HepG2 (cell line): Measurements from ENCODE around the gene CDC14A. TPM values are rescaled to one million over a fixed set of nuclear protein-coding genes. Genes with fewer than 3 reads are reported as not detected.

Experiments
- CREB1 ChIP-seq, 2 experiments: fragments of 450-650 bp in 1 of 2; IDR thresholded peaks; 2 replicates each; pipeline ENCODE4 v1.6.1; 2016 to 2017; ENCODE audit warnings: control low read depth in 1 of 2, mild to moderate bottlenecking in 1 of 2, missing compliant biosample characterization in 1 of 2, missing genetic modification characterization in 1 of 2
- EHMT2 ChIP-seq: fragments of 200-600 bp; sonication (generic); IDR thresholded peaks from 2 replicates; pipeline ENCODE4 v1.7.0; 2017; ENCODE audit warnings: antibody characterized with exemption, low read depth, low read length, borderline replicate concordance
- ERF ChIP-seq: IDR thresholded peaks from 2 replicates; pipeline ENCODE4 v1.6.1; 2018; ENCODE audit warnings: missing biosample characterization, missing genetic modification reagents
- FOXA3 ChIP-seq: IDR thresholded peaks from 2 replicates; pipeline ENCODE4 v1.6.1; 2016; ENCODE audit warnings: missing genetic modification reagents, missing compliant biosample characterization
- HMG20B ChIP-seq: conservative IDR thresholded peaks from 2 replicates; pipeline ENCODE4 v1.6.1; 2016; ENCODE audit warnings: missing genetic modification reagents, missing compliant biosample characterization
- HNF4A ChIP-seq: sonication (generic); formaldehyde crosslinking; IDR thresholded peaks from 2 replicates; pipeline ENCODE4 v1.4.0; 2020; ENCODE audit warnings: missing genetic modification reagents
- NFE2L1 ChIP-seq: sonication (generic); formaldehyde crosslinking; IDR thresholded peaks from 2 replicates; pipeline ENCODE4 v1.4.0; 2020; ENCODE audit warnings: missing genetic modification reagents, mild to moderate bottlenecking, borderline replicate concordance
- NONO ChIP-seq, 2 experiments: fragments of 450-650 bp in 1 of 2; sonication (generic) in 1 of 2; formaldehyde crosslinking in 1 of 2; IDR thresholded peaks in 1 of 2; conservative IDR thresholded peaks in 1 of 2; 2 replicates each; pipeline versions ENCODE4 v1.6.1 to v1.8.0; 2017 to 2022; ENCODE audit warnings: mild to moderate bottlenecking in 1 of 2, missing genetic modification reagents in 1 of 2, moderate library complexity in 1 of 2
- NR2F2 ChIP-seq: IDR thresholded peaks from 2 replicates; pipeline ENCODE4 v1.6.1; 2012; ENCODE audit warnings: low read depth, inconsistent platforms, borderline replicate concordance
- SALL2 ChIP-seq: sonication (generic); formaldehyde crosslinking; IDR thresholded peaks from 2 replicates; pipeline ENCODE4 v1.8.1; 2023; ENCODE audit warnings: mild to moderate bottlenecking, missing genetic modification reagents, inconsistent platforms
- SNAPC2 ChIP-seq: sonication (generic); formaldehyde crosslinking; IDR thresholded peaks from 2 replicates; pipeline ENCODE4 v1.8.1; 2022; ENCODE audit warnings: mild to moderate bottlenecking, missing genetic modification reagents
- SOX5 ChIP-seq: IDR thresholded peaks from 2 replicates; pipeline ENCODE4 v1.6.1; 2016; ENCODE audit warnings: borderline replicate concordance
- TCF12 ChIP-seq, 2 experiments: fragments of 450-650 bp in 1 of 2; sonication (generic) in 1 of 2; formaldehyde crosslinking in 1 of 2; IDR thresholded peaks; 2 replicates each; pipeline versions ENCODE4 v1.6.1 to v1.8.0; 2017 to 2022; ENCODE audit warnings: antibody characterized with exemption in 1 of 2, mild to moderate bottlenecking in 1 of 2, missing genetic modification reagents in 1 of 2, moderate library complexity in 1 of 2
- ZMYM4 ChIP-seq: sonication (generic); formaldehyde crosslinking; IDR thresholded peaks from 2 replicates; pipeline ENCODE4 v1.8.1; 2023; ENCODE audit warnings: mild to moderate bottlenecking, missing genetic modification reagents
- ZNF234 ChIP-seq: sonication (generic); formaldehyde crosslinking; conservative IDR thresholded peaks from 2 replicates; pipeline ENCODE4 v1.5.1; 2020; ENCODE audit warnings: mild to moderate bottlenecking, missing genetic modification reagents
- ZNF292 ChIP-seq: sonication (generic); formaldehyde crosslinking; IDR thresholded peaks from 2 replicates; pipeline ENCODE4 v1.8.1; 2022; ENCODE audit warnings: mild to moderate bottlenecking, low read depth, missing genetic modification reagents, borderline replicate concordance
- ZNF335 ChIP-seq: sonication (generic); formaldehyde crosslinking; IDR thresholded peaks from 2 replicates; pipeline ENCODE4 v1.4.0; 2020; ENCODE audit warnings: missing genetic modification reagents
- ZNF382 ChIP-seq: sonication (generic); formaldehyde crosslinking; IDR thresholded peaks from 2 replicates; pipeline ENCODE4 v1.5.0; 2020; ENCODE audit warnings: missing genetic modification reagents, mild to moderate bottlenecking, borderline replicate concordance
- ZNF616 ChIP-seq: sonication (generic); formaldehyde crosslinking; IDR thresholded peaks from 2 replicates; pipeline ENCODE4 v1.5.0; 2020; ENCODE audit warnings: low read depth, mild to moderate bottlenecking, missing genetic modification reagents
- ZNF644 ChIP-seq: IDR thresholded peaks from 2 replicates; pipeline ENCODE4 v1.6.1; 2016; ENCODE audit warnings: low read depth
- ZNF709 ChIP-seq: sonication (generic); formaldehyde crosslinking; IDR thresholded peaks from 2 replicates; pipeline ENCODE4 v1.5.0; 2020; ENCODE audit warnings: mild to moderate bottlenecking, missing genetic modification reagents
- ZNF773 ChIP-seq: sonication (generic); formaldehyde crosslinking; IDR thresholded peaks from 2 replicates; pipeline ENCODE4 v1.4.0; 2020; ENCODE audit warnings: missing genetic modification reagents, borderline replicate concordance
- ZNF782 ChIP-seq: sonication (generic); formaldehyde crosslinking; IDR thresholded peaks from 2 replicates; pipeline ENCODE4 v1.4.0; 2020; ENCODE audit warnings: missing genetic modification reagents, mild to moderate bottlenecking, borderline replicate concordance
- polyA plus RNA-seq, 8 experiments: library from polyadenylated mRNA; depleted of rRNA in 3 of 8; stranded (reverse) in 7 of 8; unstranded in 1 of 8; fragments of >200 nt; fragmentation: Illumina TruSeq in 4 of 8; extraction: Trizol in 4 of 8; gene quantifications; 2 replicates each; pipeline versions ENCODE4 v1.2.1 to v1.2.3, GENCODE V29; 2011 to 2016; ENCODE audit warnings: low read depth in 4 of 8, missing spikeins in 1 of 8, mixed read lengths in 1 of 8; ENCODE audit not compliant: insufficient read depth in 1 of 8
- total RNA-seq, 5 experiments: library from RNA; depleted of rRNA; stranded (reverse); fragments of >200 nt; fragmentation: Illumina TruSeq; extraction: Trizol; gene quantifications; 2 replicates each; pipeline ENCODE4 v1.2.3, GENCODE V29; 2016; ENCODE audit warnings: low read depth in 1 of 5
- TF ChIP-seq, protein P1 (sequence below): sonication (generic); formaldehyde crosslinking; IDR thresholded peaks from 2 replicates; pipeline ENCODE4 v1.4.0; 2020; ENCODE audit warnings: missing genetic modification reagents
- TF ChIP-seq, protein P2 (sequence below): sonication (generic); formaldehyde crosslinking; IDR thresholded peaks from 2 replicates; pipeline ENCODE4 v1.5.0; 2020; ENCODE audit warnings: missing genetic modification reagents
- TF ChIP-seq, protein P3 (sequence below): sonication (generic); formaldehyde crosslinking; IDR thresholded peaks from 2 replicates; pipeline ENCODE4 v1.4.0; 2020; ENCODE audit warnings: mild to moderate bottlenecking, missing genetic modification reagents
- TF ChIP-seq, protein P4 (sequence below): sonication (generic); formaldehyde crosslinking; conservative IDR thresholded peaks from 2 replicates; pipeline ENCODE4 v1.5.0; 2020; ENCODE audit warnings: missing genetic modification reagents

The CDC14A gene
- total and polyA plus RNA-seq, 2 of the 13 experiments (the other 11 are each of a cell fraction or from before 2014, with no cell fraction given) = 2.8 to 4.9 TPM

DNA sequence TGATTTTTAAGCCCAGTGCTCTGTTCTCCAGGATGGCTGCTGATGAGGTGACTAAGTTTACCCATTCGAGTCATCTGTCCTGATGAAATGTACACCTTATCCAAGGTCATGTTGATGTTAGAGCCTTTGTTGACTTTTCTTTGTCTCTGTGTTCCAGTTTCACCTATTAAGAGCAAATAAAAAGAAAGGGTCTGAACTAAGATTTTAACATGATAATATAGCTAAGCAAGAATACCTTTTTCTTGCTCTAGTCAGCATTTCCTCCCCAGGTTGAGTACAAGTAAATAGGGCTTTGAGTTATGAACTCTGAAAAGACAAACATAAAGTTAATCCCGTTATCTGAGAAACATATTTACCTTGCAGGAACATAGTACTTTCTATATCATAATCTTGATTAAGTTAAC, 133.6 kb downstream of the CDC14A start (continued):
- TF ChIP-seq HNF4A (peak; percentile 74), NFE2L1 (CRISPR knock-in tag) (no peak), ZNF234 (CRISPR knock-in tag) (no peak), SOX5 (CRISPR knock-in tag) (peak; percentile 98), ZNF382 (CRISPR knock-in tag) (no peak), TCF12 (IDR thresholded peaks at IDR 0.05) (no peak), TCF12 (CRISPR knock-in tag; IDR thresholded peaks at IDR 0.05) (peak; percentile 62; the same call in 1 of the 2 replicates), CREB1 (IDR thresholded peaks at IDR 0.05) (no peak), CREB1 (CRISPR knock-in tag; IDR thresholded peaks at IDR 0.05) (peak; percentile 72), HMG20B (CRISPR knock-in tag) (peak; percentile 52; the same call in 1 of the 2 replicates), NR2F2 (peak; percentile 87), ZNF335 (no peak), SALL2 (CRISPR knock-in tag) (no peak), ZMYM4 (CRISPR knock-in tag) (peak; percentile 76), ZNF773 (no peak), NONO (IDR thresholded peaks at IDR 0.05) (no peak), NONO (CRISPR knock-in tag; conservative IDR thresholded peaks at IDR 0.05) (peak; percentile 75), FOXA3 (CRISPR knock-in tag) (peak; percentile 98), SNAPC2 (CRISPR knock-in tag) (0 out of 2 replicates have a peak, but pooled peaks have one; percentile 33), EHMT2 (0 out of 2 replicates have a peak, but pooled peaks have one; percentile 45), ZNF616 (CRISPR knock-in tag) (no peak), ZNF782 (CRISPR knock-in tag) (no peak), ZNF644 (CRISPR knock-in tag) (peak; percentile 82; the same call in 1 of the 2 replicates), ZNF292 (CRISPR knock-in tag) (peak; percentile 30; the same call in 1 of the 2 replicates), ERF (peak; percentile 68; the same call in 1 of the 2 replicates), ZNF709 (CRISPR knock-in tag) (no peak)
- TF ChIP-seq, protein P1, sequence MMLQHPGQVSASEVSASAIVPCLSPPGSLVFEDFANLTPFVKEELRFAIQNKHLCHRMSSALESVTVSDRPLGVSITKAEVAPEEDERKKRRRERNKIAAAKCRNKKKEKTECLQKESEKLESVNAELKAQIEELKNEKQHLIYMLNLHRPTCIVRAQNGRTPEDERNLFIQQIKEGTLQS (CRISPR knock-in tag) = peak; percentile 69
- TF ChIP-seq, protein P2, sequence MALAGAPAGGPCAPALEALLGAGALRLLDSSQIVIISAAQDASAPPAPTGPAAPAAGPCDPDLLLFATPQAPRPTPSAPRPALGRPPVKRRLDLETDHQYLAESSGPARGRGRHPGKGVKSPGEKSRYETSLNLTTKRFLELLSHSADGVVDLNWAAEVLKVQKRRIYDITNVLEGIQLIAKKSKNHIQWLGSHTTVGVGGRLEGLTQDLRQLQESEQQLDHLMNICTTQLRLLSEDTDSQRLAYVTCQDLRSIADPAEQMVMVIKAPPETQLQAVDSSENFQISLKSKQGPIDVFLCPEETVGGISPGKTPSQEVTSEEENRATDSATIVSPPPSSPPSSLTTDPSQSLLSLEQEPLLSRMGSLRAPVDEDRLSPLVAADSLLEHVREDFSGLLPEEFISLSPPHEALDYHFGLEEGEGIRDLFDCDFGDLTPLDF (CRISPR knock-in tag) = no peak
- TF ChIP-seq, protein P3, sequence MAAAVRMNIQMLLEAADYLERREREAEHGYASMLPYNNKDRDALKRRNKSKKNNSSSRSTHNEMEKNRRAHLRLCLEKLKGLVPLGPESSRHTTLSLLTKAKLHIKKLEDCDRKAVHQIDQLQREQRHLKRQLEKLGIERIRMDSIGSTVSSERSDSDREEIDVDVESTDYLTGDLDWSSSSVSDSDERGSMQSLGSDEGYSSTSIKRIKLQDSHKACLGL (CRISPR knock-in tag) = no peak
- TF ChIP-seq, protein P4, sequence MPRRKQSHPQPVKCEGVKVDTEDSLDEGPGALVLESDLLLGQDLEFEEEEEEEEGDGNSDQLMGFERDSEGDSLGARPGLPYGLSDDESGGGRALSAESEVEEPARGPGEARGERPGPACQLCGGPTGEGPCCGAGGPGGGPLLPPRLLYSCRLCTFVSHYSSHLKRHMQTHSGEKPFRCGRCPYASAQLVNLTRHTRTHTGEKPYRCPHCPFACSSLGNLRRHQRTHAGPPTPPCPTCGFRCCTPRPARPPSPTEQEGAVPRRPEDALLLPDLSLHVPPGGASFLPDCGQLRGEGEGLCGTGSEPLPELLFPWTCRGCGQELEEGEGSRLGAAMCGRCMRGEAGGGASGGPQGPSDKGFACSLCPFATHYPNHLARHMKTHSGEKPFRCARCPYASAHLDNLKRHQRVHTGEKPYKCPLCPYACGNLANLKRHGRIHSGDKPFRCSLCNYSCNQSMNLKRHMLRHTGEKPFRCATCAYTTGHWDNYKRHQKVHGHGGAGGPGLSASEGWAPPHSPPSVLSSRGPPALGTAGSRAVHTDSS (CRISPR knock-in tag) = no peak
